ENCODE results near the gene GNG11.
"Not testable (repeated sequence)": the region's sequence is repeated elsewhere in the genome, so short reads cannot be mapped to it uniquely, and the experiment has no call there.

Gene GNG11

DNA sequence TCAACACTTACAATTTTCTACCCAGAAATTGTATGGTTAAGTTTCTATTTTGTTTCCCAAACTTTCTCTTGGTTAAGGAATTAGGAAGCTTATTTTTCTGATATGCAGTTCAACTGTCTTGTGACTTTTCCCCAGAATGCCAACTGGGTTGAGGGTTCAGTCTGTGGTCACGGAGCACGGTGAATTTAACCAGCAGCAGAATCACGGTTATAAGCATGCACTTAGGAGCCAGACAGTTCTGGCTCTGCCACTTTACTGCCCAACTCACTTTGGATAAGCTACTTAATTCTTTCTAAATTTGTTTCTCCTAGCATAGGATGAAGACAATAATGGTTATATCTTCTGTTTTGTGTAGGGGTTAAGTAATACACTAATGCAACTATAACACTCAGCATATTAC lies 10.3 kb upstream of the GNG11 start:
- not testable (repeated sequence) for DNase-seq (ENCODE audit: low read depth in 4 of 4, low spot score in 1 of 4)

- DNase-seq (ENCODE audit: low read depth in 4 of 4, low spot score in 1 of 4), result not testable (repeated sequence)
Measured at GRCh38 chr7:93911661-93912060, 9.9 kb upstream of the GNG11 start.

- no peak for DNase-seq (ENCODE audit: low read depth in 4 of 4, low spot score in 1 of 4)
Measured at GRCh38 chr7:93913197-93913596, 8.3 kb upstream of the GNG11 start.

DNA sequence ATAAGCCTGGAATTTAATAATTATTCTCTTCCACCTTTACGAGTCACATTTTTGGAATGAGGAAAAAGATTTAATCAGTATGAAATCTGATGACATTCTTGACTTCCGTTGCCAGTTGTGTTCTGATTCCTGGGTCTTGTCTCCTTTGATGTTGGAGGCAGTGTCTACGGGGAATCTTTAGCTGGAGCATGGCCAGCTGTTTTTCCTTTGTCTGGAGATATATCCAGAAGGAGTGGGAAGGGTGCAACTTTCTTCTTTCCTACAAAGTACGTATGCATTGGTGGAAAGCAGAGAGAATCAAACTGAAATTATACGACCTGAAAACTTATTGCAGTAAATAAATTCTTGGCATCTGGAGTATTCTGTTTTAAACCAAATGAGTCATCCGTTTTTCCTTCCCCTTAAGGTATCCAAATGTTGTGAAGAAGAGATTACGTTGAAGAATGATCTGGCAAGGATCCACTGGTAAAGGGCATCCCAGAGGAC lies 6.9 kb upstream of the GNG11 start:
- no peak for DNase-seq (ENCODE audit: low read depth in 4 of 4, low spot score in 1 of 4)

- DNase-seq (ENCODE audit: low read depth in 4 of 4, low spot score in 1 of 4), result not testable (repeated sequence)
Measured at GRCh38 chr7:93915206-93915842, 6.2 kb upstream of the GNG11 start.

GRCh38 chr7:93915888-93916287 lies 5.6 kb upstream of the GNG11 start:
- DNase-seq (ENCODE audit: low read depth in 4 of 4, low spot score in 1 of 4), result not testable (repeated sequence)

DNA sequence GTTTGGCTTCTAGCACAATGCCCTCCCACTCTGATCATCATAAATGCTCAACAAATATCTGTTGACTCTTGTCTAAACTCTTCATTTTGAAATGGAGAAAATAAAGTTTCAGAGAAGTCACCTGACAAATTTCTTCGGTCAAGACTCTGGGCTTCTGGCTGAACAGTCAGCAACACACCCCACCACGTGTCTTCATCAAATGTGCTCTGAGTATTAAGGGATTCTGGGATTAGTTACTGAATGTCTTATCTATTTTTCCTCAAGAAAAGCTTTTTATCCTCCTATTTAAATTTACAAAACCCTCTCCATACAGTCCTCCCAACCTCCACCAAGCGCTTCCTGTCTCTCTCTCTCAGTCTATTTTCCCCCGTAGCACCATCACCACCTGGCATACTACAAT lies 5.2 kb upstream of the GNG11 start:
- not testable (repeated sequence) for DNase-seq (ENCODE audit: low read depth in 4 of 4, low spot score in 1 of 4)

GRCh38 chr7:93920496-93921182 lies 896 bp upstream of the GNG11 start:
- no peak for DNase-seq (ENCODE audit: low read depth in 4 of 4, low spot score in 1 of 4)

GRCh38 chr7:93921186-93921585 lies 349 bp upstream of the GNG11 start:
- no peak for DNase-seq (ENCODE audit: low read depth in 4 of 4, low spot score in 1 of 4)

DNA sequence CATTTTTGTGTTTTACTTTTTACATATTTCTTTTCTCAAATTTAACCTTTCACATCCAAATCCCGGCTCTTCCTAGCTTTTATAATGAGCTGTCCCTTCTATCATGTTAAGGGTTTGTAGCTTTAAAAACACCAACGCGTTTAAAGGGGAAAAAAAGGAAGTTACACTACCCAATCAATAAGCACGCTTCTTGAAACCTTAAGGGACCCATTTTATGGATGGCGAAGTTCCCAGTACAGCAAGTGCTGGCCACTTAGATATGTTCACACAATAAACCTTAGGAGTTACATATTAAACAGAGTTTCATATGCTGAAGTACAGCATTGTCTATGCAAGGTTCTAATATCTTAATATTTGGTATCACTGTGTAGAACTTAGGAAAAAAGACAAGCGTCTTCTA lies 1.8 kb downstream of the GNG11 start:
- no peak for DNase-seq (ENCODE audit: low read depth in 4 of 4, low spot score in 1 of 4)

DNA sequence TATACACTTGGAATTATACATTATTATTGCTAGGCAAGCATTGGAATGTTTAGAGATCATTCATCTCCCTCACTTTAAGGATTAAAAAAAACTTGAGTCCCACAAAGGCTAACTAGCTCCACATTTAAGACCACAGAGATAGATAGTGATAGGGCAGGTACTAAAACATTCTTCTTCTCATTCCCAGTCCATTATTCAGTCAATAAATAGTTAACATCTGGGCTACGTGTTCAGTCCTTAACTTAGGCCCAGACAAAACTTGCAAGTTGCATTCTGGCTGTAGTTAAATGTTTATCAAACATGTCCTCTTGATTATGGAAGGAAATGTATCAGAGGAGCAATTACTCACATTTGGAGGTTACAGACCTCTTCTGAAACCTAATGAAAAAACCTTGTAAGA lies 2.4 kb downstream of the GNG11 start:
- no peak for DNase-seq (ENCODE audit: low read depth in 4 of 4, low spot score in 1 of 4)

DNA sequence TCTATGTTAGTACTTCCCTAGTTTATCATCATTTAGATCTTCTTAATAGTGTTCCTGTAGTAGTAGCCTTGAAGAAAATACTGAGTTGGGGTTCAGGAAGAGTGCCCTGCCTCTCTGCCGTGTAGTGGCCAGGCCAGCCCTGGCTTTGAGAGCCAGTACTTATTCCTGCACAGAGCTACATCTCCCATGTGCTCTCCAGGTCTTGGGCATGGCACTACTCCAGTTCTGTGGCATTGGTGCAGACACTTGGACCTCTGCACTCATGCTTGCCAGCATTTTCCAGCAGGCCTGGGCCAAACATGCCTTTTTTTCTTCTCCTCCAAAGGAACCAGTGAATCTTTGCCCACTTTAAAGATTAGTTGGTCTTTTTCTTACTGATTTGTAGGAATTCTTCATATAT lies 5.3 kb downstream of the GNG11 start:
- no peak for DNase-seq (ENCODE audit: low read depth in 4 of 4, low spot score in 1 of 4)

GRCh38 chr7:93927585-93927984 lies 6.0 kb downstream of the GNG11 start:
- DNase-seq (ENCODE audit: low read depth in 4 of 4, low spot score in 1 of 4), result no peak

- no peak for DNase-seq (ENCODE audit: low read depth in 4 of 4, low spot score in 1 of 4)
Measured at GRCh38 chr7:93931655-93932054, 10.1 kb downstream of the GNG11 start.

GRCh38 chr7:93933156-93933555 lies 11.6 kb downstream of the GNG11 start:
- DNase-seq (ENCODE audit: low read depth in 4 of 4, low spot score in 1 of 4), result no peak

DNA sequence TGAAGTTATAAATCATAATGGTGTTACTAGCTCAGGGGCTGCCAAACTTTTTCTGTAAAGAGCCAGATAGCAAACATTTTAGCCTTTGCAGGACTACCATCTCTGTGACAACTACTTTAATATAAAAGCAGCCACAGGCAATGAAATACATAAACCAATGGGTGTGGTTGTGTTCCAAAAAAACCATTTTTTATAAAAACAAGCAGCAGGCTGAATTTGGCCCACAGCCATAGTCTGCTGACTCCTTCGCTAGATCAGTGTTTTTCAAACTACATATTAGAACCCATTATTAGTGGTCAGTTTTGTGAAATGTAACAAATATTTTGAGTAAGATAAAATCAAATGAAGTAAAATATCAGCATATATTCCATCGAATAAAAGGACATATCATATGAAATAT lies 13.6 kb downstream of the GNG11 start:
- DNase-seq (ENCODE audit: low read depth in 4 of 4, low spot score in 1 of 4), result no peak

DNA sequence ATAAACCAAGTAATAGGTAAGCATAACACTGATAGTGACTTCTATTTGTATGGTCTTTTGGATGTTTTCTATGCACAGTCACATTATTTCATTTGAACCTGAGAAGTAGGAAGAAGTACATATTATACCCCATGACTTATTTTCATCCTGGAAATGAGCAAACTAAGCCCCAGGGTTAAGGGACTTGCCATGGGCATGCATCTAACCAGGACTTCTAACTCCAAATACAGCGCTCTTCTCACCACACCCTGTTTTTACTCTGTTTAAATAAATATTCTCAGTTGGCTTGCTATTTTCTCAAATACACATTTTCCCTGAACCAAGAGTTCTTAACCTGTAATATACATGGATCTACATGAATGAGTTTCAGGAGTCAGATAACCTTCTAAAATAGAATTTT lies 16.3 kb downstream of the GNG11 start:
- DNase-seq (ENCODE audit: low read depth in 4 of 4, low spot score in 1 of 4), result no peak

DNA sequence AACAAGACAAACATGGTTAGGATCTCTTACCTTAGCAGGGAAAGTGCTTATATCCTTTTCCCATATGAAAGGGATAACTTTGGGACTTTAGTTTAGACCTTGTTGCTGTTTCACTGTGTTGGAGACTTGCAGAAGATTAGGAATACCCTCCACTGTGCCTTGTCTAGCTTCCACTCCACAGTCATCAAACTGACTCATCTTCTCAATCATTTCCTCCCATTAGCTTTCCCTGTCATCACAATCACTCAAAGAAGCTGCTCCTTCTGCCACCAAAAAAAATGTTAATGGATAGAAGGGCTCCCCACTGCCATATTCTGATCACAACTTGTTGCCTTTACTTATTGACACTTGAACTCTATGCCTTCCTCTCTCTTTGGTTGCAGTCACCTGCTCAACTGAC lies 16.8 kb downstream of the GNG11 start:
- no peak for DNase-seq (ENCODE audit: low read depth in 4 of 4, low spot score in 1 of 4)

GRCh38 chr7:93941945-93942344 lies 20.4 kb downstream of the GNG11 start:
- DNase-seq (ENCODE audit: low read depth in 4 of 4, low spot score in 1 of 4), result no peak

DNA sequence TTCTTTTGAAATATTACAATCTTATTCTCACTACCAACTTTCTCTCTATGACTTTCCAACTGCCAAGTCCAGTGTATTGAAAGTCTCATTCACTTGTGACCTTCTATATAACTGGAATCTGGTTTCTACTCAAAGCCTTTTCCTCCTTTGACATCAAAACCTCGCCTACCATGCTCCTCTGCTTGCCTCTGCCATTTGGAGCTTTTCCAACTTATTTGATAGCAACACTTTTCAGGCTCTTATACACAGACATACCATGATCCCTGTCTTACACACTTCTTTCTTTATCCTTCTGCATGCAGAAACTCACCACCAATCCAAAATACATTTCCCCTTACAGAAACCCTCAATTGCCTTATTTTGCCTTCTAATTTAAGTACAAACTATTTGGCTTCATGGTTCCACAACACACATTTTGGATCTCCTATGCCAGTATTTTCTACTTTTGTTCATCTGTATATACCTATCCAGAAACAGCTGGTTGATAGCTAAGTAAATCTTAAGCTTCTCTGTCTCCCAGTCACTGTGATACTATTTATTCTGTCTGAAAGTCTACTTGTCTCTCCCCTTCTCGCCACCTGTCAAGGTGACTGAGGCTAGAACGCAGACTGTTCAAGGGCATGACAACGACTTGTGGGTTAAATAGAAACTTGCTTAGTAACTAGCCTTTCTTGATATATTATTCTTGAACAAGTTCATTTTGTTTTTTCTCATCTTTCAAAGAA lies 22.4 kb downstream of the GNG11 start:
- DNase-seq (ENCODE audit: low read depth in 4 of 4, low spot score in 1 of 4), result no peak

DNA sequence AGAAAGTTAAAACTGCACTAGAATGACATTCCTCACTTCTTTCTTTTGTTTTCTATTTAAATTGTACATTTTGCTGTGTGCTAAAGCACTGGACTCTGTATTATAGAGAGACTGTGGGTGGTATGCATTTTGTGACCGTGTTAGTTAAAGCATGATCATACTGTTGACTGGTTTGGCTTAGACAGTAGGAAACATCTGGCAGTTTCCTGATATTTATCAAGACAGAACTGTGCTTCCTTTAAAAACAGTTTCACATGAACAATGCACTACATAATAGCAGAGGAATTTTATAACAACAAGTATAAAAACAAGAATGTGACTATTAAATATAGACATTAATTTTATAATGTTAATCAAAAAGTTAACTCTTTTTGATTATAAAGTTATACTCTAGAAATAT lies 23.1 kb downstream of the GNG11 start:
- DNase-seq (ENCODE audit: low read depth in 4 of 4, low spot score in 1 of 4), result no peak

- DNase-seq (ENCODE audit: low read depth in 4 of 4, low spot score in 1 of 4), result no peak
Measured at GRCh38 chr7:93945083-93945482, 23.5 kb downstream of the GNG11 start.
